Measurements from ENCODE around the gene RCN2.
A peak's percentile ranks its signal among the peaks of the same experiment; 100 is the strongest.

RCN2 gene

GRCh38 chr15:76996526-76997401 is 65.2 kb downstream of the RCN2 start:
- no peak overlapping the region for H3K4me3 ChIP-seq (ENCODE audit: low read length)
- peak; percentile 41 for DNase-seq (ENCODE audit: low read depth)
- TF ChIP-seq CTCF (conservative IDR thresholded peaks at IDR 0.05; ENCODE audit: low read length) = no peak; the same call in 1 of the 2 replicates

- no peak for TF ChIP-seq CTCF (conservative IDR thresholded peaks at IDR 0.05; ENCODE audit: low read length)
- no peak overlapping the region for H3K4me3 ChIP-seq (ENCODE audit: low read length)
- DNase-seq (ENCODE audit: low read depth) = no peak
These were observed 67.2 kb downstream of the RCN2 start for GRCh38 chr15:76998663-76999285.

- TF ChIP-seq CTCF (conservative IDR thresholded peaks at IDR 0.05; ENCODE audit: low read length) = no peak
- DNase-seq (ENCODE audit: low read depth) = no peak
- H3K4me3 ChIP-seq (ENCODE audit: low read length) = no peak overlapping the region
These were observed 68.4 kb downstream of the RCN2 start for GRCh38 chr15:76999996-77000395.

GRCh38 chr15:77001351-77001750 is 69.8 kb downstream of the RCN2 start:
- TF ChIP-seq CTCF (conservative IDR thresholded peaks at IDR 0.05; ENCODE audit: low read length) = no peak
- no peak overlapping the region for H3K4me3 ChIP-seq (ENCODE audit: low read length)
- no peak for DNase-seq (ENCODE audit: low read depth)

- DNase-seq (ENCODE audit: low read depth) = no peak
- no peak for TF ChIP-seq CTCF (conservative IDR thresholded peaks at IDR 0.05; ENCODE audit: low read length)
- no peak overlapping the region for H3K4me3 ChIP-seq (ENCODE audit: low read length)
These were observed 70.4 kb downstream of the RCN2 start for GRCh38 chr15:77001966-77002365.

GRCh38 chr15:77002436-77002835 is 70.9 kb downstream of the RCN2 start:
- no peak overlapping the region for H3K4me3 ChIP-seq (ENCODE audit: low read length)
- peak; percentile 65 for DNase-seq (ENCODE audit: low read depth)

More at GRCh38 chr15:77002436-77002835, 70.9 kb downstream of the RCN2 start:
- no peak for TF ChIP-seq CTCF (conservative IDR thresholded peaks at IDR 0.05; ENCODE audit: low read length)

Data from AG10803 (cell line).